ENCODE measurements around the gene DEPDC5.

DEPDC5 gene

GRCh38 chr22:31942091-31942490, 188.3 kb downstream of the DEPDC5 start:
- Histone ChIP-seq H3K9ac (ENCODE audit: low read depth in 1 of 2, low read length in 2 of 2) (no peak overlapping the region), H3K36me3 (ENCODE audit: control insufficient read depth in 1 of 2, insufficient read depth in 2 of 2, low read length in 2 of 2) (peaks cover 0 to under 1% of the 10 kb centered on the region in 2 donors), H3K27ac (ENCODE audit: low read depth, low read length) (no peak overlapping the region), H3K4me3 (ENCODE audit: low read depth in 1 of 2, low read length in 2 of 2) (no peak overlapping the region), H3K9me3 (ENCODE audit: control insufficient read depth in 1 of 2, low read length in 2 of 2) (no peaks in the 10 kb centered on the region), H3K27me3 (ENCODE audit: control insufficient read depth in 1 of 2, insufficient read depth in 2 of 2, low read length in 2 of 2) (no peaks in the 10 kb centered on the region), H3K4me1 (ENCODE audit: control insufficient read depth in 1 of 2, insufficient read depth in 2 of 2, low read length in 2 of 2) (peaks cover 18 to 21% of the 10 kb centered on the region in 2 donors)

- Histone ChIP-seq H3K36me3 (ENCODE audit: control insufficient read depth in 1 of 2, insufficient read depth in 2 of 2, low read length in 2 of 2) (peaks cover 0 to 12% of the 10 kb centered on the region in 2 donors), H3K4me3 (ENCODE audit: low read depth in 1 of 2, low read length in 2 of 2) (peak overlapping the region; percentile 73 to 76), H3K9ac (ENCODE audit: low read depth in 1 of 2, low read length in 2 of 2) (peak overlapping the region; percentile 65 to 70), H3K4me1 (ENCODE audit: control insufficient read depth in 1 of 2, insufficient read depth in 2 of 2, low read length in 2 of 2) (peaks cover 21 to 22% of the 10 kb centered on the region in 2 donors), H3K9me3 (ENCODE audit: control insufficient read depth in 1 of 2, low read length in 2 of 2) (no peaks in the 10 kb centered on the region), H3K27me3 (ENCODE audit: control insufficient read depth in 1 of 2, insufficient read depth in 2 of 2, low read length in 2 of 2) (no peaks in the 10 kb centered on the region), H3K27ac (ENCODE audit: low read depth, low read length) (peak overlapping the region; percentile 79)
Measured at GRCh38 chr22:31943206-31943977, 189.6 kb downstream of the DEPDC5 start.

GRCh38 chr22:31943978-31944699, 190.3 kb downstream of the DEPDC5 start, which contains the start of gene YWHAH:
YWHAH (plus strand) TSS chr22:31944535; CDS start chr22:31944734, 199 bp downstream.
- Histone ChIP-seq H3K4me1 (ENCODE audit: control insufficient read depth in 1 of 2, insufficient read depth in 2 of 2, low read length in 2 of 2) (peaks cover 21 to 22% of the 10 kb centered on the region in 2 donors), H3K9ac (ENCODE audit: low read depth in 1 of 2, low read length in 2 of 2) (peak within 1 kb of the TSS; percentile 83 to 94), H3K27me3 (ENCODE audit: control insufficient read depth in 1 of 2, insufficient read depth in 2 of 2, low read length in 2 of 2) (no peaks in the 10 kb centered on the region), H3K9me3 (ENCODE audit: control insufficient read depth in 1 of 2, low read length in 2 of 2) (no peaks in the 10 kb centered on the region), H3K27ac (ENCODE audit: low read depth, low read length) (peak within 1 kb of the TSS; percentile 98), H3K4me3 (ENCODE audit: low read depth in 1 of 2, low read length in 2 of 2) (peak within 1 kb of the TSS; percentile 82 to 93), H3K36me3 (ENCODE audit: control insufficient read depth in 1 of 2, insufficient read depth in 2 of 2, low read length in 2 of 2) (peaks cover 0 to 14% of the 10 kb centered on the region in 2 donors)

GRCh38 chr22:31944700-31945442, 191.1 kb downstream of the DEPDC5 start:
- Histone ChIP-seq H3K4me3 (ENCODE audit: low read depth in 1 of 2, low read length in 2 of 2) (peak overlapping the region; percentile 82 to 93), H3K9me3 (ENCODE audit: control insufficient read depth in 1 of 2, low read length in 2 of 2) (no peaks in the 10 kb centered on the region), H3K27ac (ENCODE audit: low read depth, low read length) (peak overlapping the region; percentile 98), H3K36me3 (ENCODE audit: control insufficient read depth in 1 of 2, insufficient read depth in 2 of 2, low read length in 2 of 2) (peaks cover 0 to 19% of the 10 kb centered on the region in 2 donors), H3K4me1 (ENCODE audit: control insufficient read depth in 1 of 2, insufficient read depth in 2 of 2, low read length in 2 of 2) (peaks cover 21 to 22% of the 10 kb centered on the region in 2 donors), H3K27me3 (ENCODE audit: control insufficient read depth in 1 of 2, insufficient read depth in 2 of 2, low read length in 2 of 2) (no peaks in the 10 kb centered on the region), H3K9ac (ENCODE audit: low read depth in 1 of 2, low read length in 2 of 2) (peak overlapping the region; percentile 83 to 94)

- H3K4me1 ChIP-seq (ENCODE audit: control insufficient read depth in 1 of 2, insufficient read depth in 2 of 2, low read length in 2 of 2), result peaks cover 22 to 24% of the 10 kb centered on the region in 2 donors
- no peaks in the 10 kb centered on the region for H3K27me3 ChIP-seq (ENCODE audit: control insufficient read depth in 1 of 2, insufficient read depth in 2 of 2, low read length in 2 of 2)
- H3K36me3 ChIP-seq (ENCODE audit: control insufficient read depth in 1 of 2, insufficient read depth in 2 of 2, low read length in 2 of 2), result peaks cover 0 to 22% of the 10 kb centered on the region in 2 donors
- H3K9me3 ChIP-seq (ENCODE audit: control insufficient read depth in 1 of 2, low read length in 2 of 2), result no peaks in the 10 kb centered on the region
- peak overlapping the region; percentile 83 to 94 for H3K9ac ChIP-seq (ENCODE audit: low read depth in 1 of 2, low read length in 2 of 2)
- peak overlapping the region; percentile 82 to 93 for H3K4me3 ChIP-seq (ENCODE audit: low read depth in 1 of 2, low read length in 2 of 2)
- peak overlapping the region; percentile 98 for H3K27ac ChIP-seq (ENCODE audit: low read depth, low read length)
Measured at GRCh38 chr22:31945443-31945855, 191.6 kb downstream of the DEPDC5 start.

GRCh38 chr22:31945971-31946680, 192.3 kb downstream of the DEPDC5 start:
- Histone ChIP-seq H3K27ac (ENCODE audit: low read depth, low read length) (peak overlapping the region; percentile 45), H3K4me3 (ENCODE audit: low read depth in 1 of 2, low read length in 2 of 2) (peak overlapping the region; percentile 82 to 93), H3K36me3 (ENCODE audit: control insufficient read depth in 1 of 2, insufficient read depth in 2 of 2, low read length in 2 of 2) (peaks cover 0 to 26% of the 10 kb centered on the region in 2 donors), H3K9ac (ENCODE audit: low read depth in 1 of 2, low read length in 2 of 2) (peak overlapping the region; percentile 83 to 94), H3K9me3 (ENCODE audit: control insufficient read depth in 1 of 2, low read length in 2 of 2) (no peaks in the 10 kb centered on the region), H3K4me1 (ENCODE audit: control insufficient read depth in 1 of 2, insufficient read depth in 2 of 2, low read length in 2 of 2) (peaks cover 24 to 28% of the 10 kb centered on the region in 2 donors), H3K27me3 (ENCODE audit: control insufficient read depth in 1 of 2, insufficient read depth in 2 of 2, low read length in 2 of 2) (no peaks in the 10 kb centered on the region)

- Histone ChIP-seq H3K36me3 (ENCODE audit: control insufficient read depth in 1 of 2, insufficient read depth in 2 of 2, low read length in 2 of 2) (peaks cover 0 to 26% of the 10 kb centered on the region in 2 donors), H3K9me3 (ENCODE audit: control insufficient read depth in 1 of 2, low read length in 2 of 2) (no peaks in the 10 kb centered on the region), H3K4me1 (ENCODE audit: control insufficient read depth in 1 of 2, insufficient read depth in 2 of 2, low read length in 2 of 2) (peaks cover 36 to 39% of the 10 kb centered on the region in 2 donors), H3K9ac (ENCODE audit: low read depth in 1 of 2, low read length in 2 of 2) (no peak overlapping the region), H3K27me3 (ENCODE audit: control insufficient read depth in 1 of 2, insufficient read depth in 2 of 2, low read length in 2 of 2) (no peaks in the 10 kb centered on the region), H3K4me3 (ENCODE audit: low read depth in 1 of 2, low read length in 2 of 2) (no peak overlapping the region), H3K27ac (ENCODE audit: low read depth, low read length) (no peak overlapping the region)
Measured at GRCh38 chr22:31947296-31947695, 193.5 kb downstream of the DEPDC5 start.

GRCh38 chr22:31948002-31948401, 194.2 kb downstream of the DEPDC5 start:
- Histone ChIP-seq H3K9ac (ENCODE audit: low read depth in 1 of 2, low read length in 2 of 2) (no peak overlapping the region), H3K27ac (ENCODE audit: low read depth, low read length) (no peak overlapping the region), H3K36me3 (ENCODE audit: control insufficient read depth in 1 of 2, insufficient read depth in 2 of 2, low read length in 2 of 2) (peaks cover 0 to 26% of the 10 kb centered on the region in 2 donors), H3K9me3 (ENCODE audit: control insufficient read depth in 1 of 2, low read length in 2 of 2) (no peaks in the 10 kb centered on the region), H3K27me3 (ENCODE audit: control insufficient read depth in 1 of 2, insufficient read depth in 2 of 2, low read length in 2 of 2) (no peaks in the 10 kb centered on the region), H3K4me1 (ENCODE audit: control insufficient read depth in 1 of 2, insufficient read depth in 2 of 2, low read length in 2 of 2) (peaks cover 42 to 43% of the 10 kb centered on the region in 2 donors), H3K4me3 (ENCODE audit: low read depth in 1 of 2, low read length in 2 of 2) (no peak overlapping the region)

GRCh38 chr22:31950226-31950625, 196.4 kb downstream of the DEPDC5 start:
- H3K27me3 ChIP-seq (ENCODE audit: control insufficient read depth in 1 of 2, insufficient read depth in 2 of 2, low read length in 2 of 2), result no peaks in the 10 kb centered on the region
- no peak overlapping the region for H3K27ac ChIP-seq (ENCODE audit: low read depth, low read length)
- peaks cover 37 to 57% of the 10 kb centered on the region in 2 donors for H3K4me1 ChIP-seq (ENCODE audit: control insufficient read depth in 1 of 2, insufficient read depth in 2 of 2, low read length in 2 of 2)
- H3K9me3 ChIP-seq (ENCODE audit: control insufficient read depth in 1 of 2, low read length in 2 of 2), result no peaks in the 10 kb centered on the region
- no peak overlapping the region for H3K4me3 ChIP-seq (ENCODE audit: low read depth in 1 of 2, low read length in 2 of 2)
- no peak overlapping the region for H3K9ac ChIP-seq (ENCODE audit: low read depth in 1 of 2, low read length in 2 of 2)
- H3K36me3 ChIP-seq (ENCODE audit: control insufficient read depth in 1 of 2, insufficient read depth in 2 of 2, low read length in 2 of 2), result peaks cover 0 to 26% of the 10 kb centered on the region in 2 donors
